HepG2 (cell line): Measurements from ENCODE around the gene UNC13D. TPM values are rescaled to one million over a fixed set of nuclear protein-coding genes. Genes with fewer than 3 reads are reported as not detected.

Source experiments
- CCAR2 ChIP-seq: fragments of 200-400 bp; formaldehyde crosslinking; optimal IDR thresholded peaks from 2 replicates; pipeline ENCODE3; 2018; ENCODE audit warnings: low read depth, mild to moderate bottlenecking, low read length, moderate library complexity
- FLYWCH1 ChIP-seq: sonication (generic); formaldehyde crosslinking; IDR thresholded peaks from 2 replicates; pipeline ENCODE4 v1.8.1; 2023; ENCODE audit warnings: mild to moderate bottlenecking, missing genetic modification reagents
- HNF1B ChIP-seq: sonication (generic); formaldehyde crosslinking; IDR thresholded peaks from 2 replicates; pipeline ENCODE4 v1.5.1; 2020; ENCODE audit warnings: mild to moderate bottlenecking, moderate library complexity, missing genetic modification reagents
- KDM5A ChIP-seq: fragments of 200-600 bp; sonication (generic); IDR thresholded peaks from 2 replicates; pipeline ENCODE4 v1.7.0; 2018; ENCODE audit warnings: antibody characterized with exemption, mild to moderate bottlenecking, low read length, borderline replicate concordance
- PAF1 ChIP-seq: IDR thresholded peaks from 2 replicates; pipeline ENCODE4 v1.6.1; 2016; ENCODE audit warnings: missing genetic modification reagents, missing compliant biosample characterization
- PBX3 ChIP-seq: sonication (generic); formaldehyde crosslinking; IDR thresholded peaks from 2 replicates; pipeline ENCODE4 v1.8.1; 2023; ENCODE audit warnings: missing genetic modification reagents, inconsistent platforms, borderline replicate concordance
- SAP130 ChIP-seq: IDR thresholded peaks from 2 replicates; pipeline ENCODE4 v1.6.1; 2016; ENCODE audit warnings: low read depth
- SMARCE1 ChIP-seq: fragments of 450-650 bp; IDR thresholded peaks from 2 replicates; pipeline ENCODE4 v1.6.1; 2017; ENCODE audit warnings: borderline replicate concordance
- SMYD3 ChIP-seq: sonication (generic); formaldehyde crosslinking; IDR thresholded peaks from 2 replicates; pipeline ENCODE4 v1.8.1; 2023; ENCODE audit warnings: mild to moderate bottlenecking, missing genetic modification reagents
- SP1 ChIP-seq, 2 experiments: fragments of 450-650 bp in 1 of 2; sonication (generic) in 1 of 2; formaldehyde crosslinking in 1 of 2; IDR thresholded peaks; 2 replicates each; pipeline versions ENCODE4 v1.4.0 to v1.6.1; 2016 to 2020; ENCODE audit warnings: missing genetic modification reagents in 1 of 2
- ZFX ChIP-seq: sonication (generic); formaldehyde crosslinking; IDR thresholded peaks from 2 replicates; pipeline ENCODE4 v1.4.0; 2020; ENCODE audit warnings: mild to moderate bottlenecking, low read depth, missing genetic modification reagents, moderate library complexity
- ZFYVE20 ChIP-seq: sonication (generic); formaldehyde crosslinking; IDR thresholded peaks from 2 replicates; pipeline ENCODE4 v1.8.0; 2023; ENCODE audit warnings: low read depth, mild to moderate bottlenecking, moderate library complexity, missing genetic modification reagents, borderline replicate concordance
- ZNF207 ChIP-seq: fragments of 450-650 bp; IDR thresholded peaks from 2 replicates; pipeline ENCODE4 v1.6.1; 2016; ENCODE audit warnings: antibody characterized with exemption, borderline replicate concordance
- ZNF30 ChIP-seq: sonication (generic); formaldehyde crosslinking; IDR thresholded peaks from 2 replicates; pipeline ENCODE4 v1.5.0; 2020; ENCODE audit warnings: mild to moderate bottlenecking, missing genetic modification reagents
- ZNF33B ChIP-seq: sonication (generic); formaldehyde crosslinking; IDR thresholded peaks from 2 replicates; pipeline ENCODE4 v1.5.1; 2020; ENCODE audit warnings: mild to moderate bottlenecking, missing genetic modification reagents
- ZNF441 ChIP-seq: sonication (generic); formaldehyde crosslinking; IDR thresholded peaks from 2 replicates; pipeline ENCODE4 v1.7.0; 2021; ENCODE audit warnings: missing genetic modification reagents, borderline replicate concordance
- ZNF674 ChIP-seq: sonication (generic); formaldehyde crosslinking; IDR thresholded peaks from 2 replicates; pipeline ENCODE4 v1.5.0; 2020; ENCODE audit warnings: low read depth, mild to moderate bottlenecking, missing genetic modification reagents
- ZNF747 ChIP-seq: sonication (generic); formaldehyde crosslinking; IDR thresholded peaks from 2 replicates; pipeline ENCODE4 v1.8.1; 2023; ENCODE audit warnings: missing genetic modification reagents, mild to moderate bottlenecking, borderline replicate concordance
- ZNF816 ChIP-seq: sonication (generic); formaldehyde crosslinking; IDR thresholded peaks from 2 replicates; pipeline ENCODE4 v1.8.0; 2022; ENCODE audit warnings: missing genetic modification reagents, mild to moderate bottlenecking, borderline replicate concordance
- ZNF891 ChIP-seq: sonication (generic); formaldehyde crosslinking; IDR thresholded peaks from 2 replicates; pipeline ENCODE4 v1.5.0; 2020; ENCODE audit warnings: mild to moderate bottlenecking, missing genetic modification reagents
- polyA plus RNA-seq, 8 experiments: library from polyadenylated mRNA; depleted of rRNA in 3 of 8; stranded (reverse) in 7 of 8; unstranded in 1 of 8; fragments of >200 nt; fragmentation: Illumina TruSeq in 4 of 8; extraction: Trizol in 4 of 8; gene quantifications; 2 replicates each; pipeline versions ENCODE4 v1.2.1 to v1.2.3, GENCODE V29; 2011 to 2016; ENCODE audit warnings: low read depth in 4 of 8, missing spikeins in 1 of 8, mixed read lengths in 1 of 8; ENCODE audit not compliant: insufficient read depth in 1 of 8
- total RNA-seq, 5 experiments: library from RNA; depleted of rRNA; stranded (reverse); fragments of >200 nt; fragmentation: Illumina TruSeq; extraction: Trizol; gene quantifications; 2 replicates each; pipeline ENCODE4 v1.2.3, GENCODE V29; 2016; ENCODE audit warnings: low read depth in 1 of 5
- TF ChIP-seq, protein P1 (sequence below): sonication (generic); formaldehyde crosslinking; IDR thresholded peaks from 2 replicates; pipeline ENCODE4 v1.4.0; 2020; ENCODE audit warnings: missing genetic modification reagents

UNC13D gene
- total and polyA plus RNA-seq, 2 of the 13 experiments (the other 11 are each of a cell fraction or from before 2014, with no cell fraction given) = 29.7 to 42.7 TPM

DNA sequence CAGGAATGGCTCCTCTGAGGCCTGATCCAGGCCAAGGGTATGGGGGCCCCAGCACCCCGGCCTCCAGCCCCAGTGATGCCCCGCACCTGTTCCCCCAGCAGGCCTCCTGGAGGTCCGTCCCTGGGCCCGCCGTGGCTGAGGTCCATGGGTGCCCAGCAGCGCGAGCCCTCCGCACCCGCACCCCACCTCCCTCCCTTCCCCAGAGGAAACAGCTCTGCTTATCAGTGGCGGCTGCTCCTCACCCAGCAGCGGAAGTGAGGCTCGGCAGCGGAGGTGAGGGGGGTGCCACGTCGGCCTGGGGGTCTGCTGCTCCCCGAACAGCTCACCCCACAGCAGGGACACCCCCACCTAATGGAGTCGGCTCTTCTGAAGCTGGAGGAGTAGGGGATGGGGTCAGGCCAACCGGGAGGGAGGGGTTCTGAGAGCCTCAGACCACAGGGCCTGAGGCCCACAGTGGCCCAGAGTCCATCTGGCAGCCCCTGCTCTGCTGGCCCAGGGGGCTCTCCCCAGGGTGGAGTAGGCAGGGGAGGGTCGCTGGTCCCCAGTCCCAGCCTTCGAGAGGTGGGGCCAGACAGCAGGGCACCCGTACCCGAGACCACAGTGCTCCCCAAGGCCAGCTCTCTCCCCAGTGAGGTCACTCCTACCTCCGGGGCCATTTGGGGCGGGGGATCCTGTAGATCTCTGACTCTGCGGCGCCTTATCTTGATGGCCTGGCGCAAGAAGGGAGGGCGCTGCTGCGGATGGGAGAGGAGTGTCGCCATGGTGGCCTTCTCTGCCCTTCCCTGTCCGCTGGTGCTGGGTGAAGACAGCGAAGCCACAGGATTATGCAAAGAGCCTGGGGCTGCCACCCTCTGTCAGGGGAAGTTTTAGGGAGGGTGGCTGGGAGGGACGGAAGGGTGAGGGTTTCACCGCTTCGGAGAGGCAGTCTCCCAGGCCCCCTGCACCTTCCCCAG, at the start of gene UNC13D (continued):
- peak; percentile 33; the same call in 1 of the 2 replicates for TF ChIP-seq HNF1B (CRISPR knock-in tag)
- no peak for TF ChIP-seq KDM5A
- no peak; the same call in 1 of the 2 replicates for TF ChIP-seq ZNF441
- no peak for TF ChIP-seq PBX3 (CRISPR knock-in tag)
- peak; percentile 90 for TF ChIP-seq ZNF891 (CRISPR knock-in tag)
- no peak for TF ChIP-seq ZNF30 (CRISPR knock-in tag)
- no peak for TF ChIP-seq SP1 (IDR thresholded peaks at IDR 0.05)
- no peak for TF ChIP-seq SP1 (CRISPR knock-in tag; IDR thresholded peaks at IDR 0.05)
- no peak for TF ChIP-seq SMYD3 (CRISPR knock-in tag)
- TF ChIP-seq ZNF747 (CRISPR knock-in tag) = 0 out of 2 replicates have a peak, but pooled peaks have one; percentile 39
- TF ChIP-seq SMARCE1 = no peak
- no peak for TF ChIP-seq CCAR2
- TF ChIP-seq ZNF33B (CRISPR knock-in tag) = peak; percentile 64; the same call in 1 of the 2 replicates
- no peak for TF ChIP-seq ZNF674 (CRISPR knock-in tag)
- no peak for TF ChIP-seq ZFYVE20
- peak; percentile 89; the same call in 1 of the 2 replicates for TF ChIP-seq ZNF816 (CRISPR knock-in tag)
- peak; percentile 60 for TF ChIP-seq SAP130 (CRISPR knock-in tag)
- no peak for TF ChIP-seq PAF1 (CRISPR knock-in tag)
- TF ChIP-seq ZFX = peak; percentile 73; the same call in 1 of the 2 replicates
- no peak for TF ChIP-seq ZNF207
- TF ChIP-seq FLYWCH1 = no peak
- TF ChIP-seq, protein P1, sequence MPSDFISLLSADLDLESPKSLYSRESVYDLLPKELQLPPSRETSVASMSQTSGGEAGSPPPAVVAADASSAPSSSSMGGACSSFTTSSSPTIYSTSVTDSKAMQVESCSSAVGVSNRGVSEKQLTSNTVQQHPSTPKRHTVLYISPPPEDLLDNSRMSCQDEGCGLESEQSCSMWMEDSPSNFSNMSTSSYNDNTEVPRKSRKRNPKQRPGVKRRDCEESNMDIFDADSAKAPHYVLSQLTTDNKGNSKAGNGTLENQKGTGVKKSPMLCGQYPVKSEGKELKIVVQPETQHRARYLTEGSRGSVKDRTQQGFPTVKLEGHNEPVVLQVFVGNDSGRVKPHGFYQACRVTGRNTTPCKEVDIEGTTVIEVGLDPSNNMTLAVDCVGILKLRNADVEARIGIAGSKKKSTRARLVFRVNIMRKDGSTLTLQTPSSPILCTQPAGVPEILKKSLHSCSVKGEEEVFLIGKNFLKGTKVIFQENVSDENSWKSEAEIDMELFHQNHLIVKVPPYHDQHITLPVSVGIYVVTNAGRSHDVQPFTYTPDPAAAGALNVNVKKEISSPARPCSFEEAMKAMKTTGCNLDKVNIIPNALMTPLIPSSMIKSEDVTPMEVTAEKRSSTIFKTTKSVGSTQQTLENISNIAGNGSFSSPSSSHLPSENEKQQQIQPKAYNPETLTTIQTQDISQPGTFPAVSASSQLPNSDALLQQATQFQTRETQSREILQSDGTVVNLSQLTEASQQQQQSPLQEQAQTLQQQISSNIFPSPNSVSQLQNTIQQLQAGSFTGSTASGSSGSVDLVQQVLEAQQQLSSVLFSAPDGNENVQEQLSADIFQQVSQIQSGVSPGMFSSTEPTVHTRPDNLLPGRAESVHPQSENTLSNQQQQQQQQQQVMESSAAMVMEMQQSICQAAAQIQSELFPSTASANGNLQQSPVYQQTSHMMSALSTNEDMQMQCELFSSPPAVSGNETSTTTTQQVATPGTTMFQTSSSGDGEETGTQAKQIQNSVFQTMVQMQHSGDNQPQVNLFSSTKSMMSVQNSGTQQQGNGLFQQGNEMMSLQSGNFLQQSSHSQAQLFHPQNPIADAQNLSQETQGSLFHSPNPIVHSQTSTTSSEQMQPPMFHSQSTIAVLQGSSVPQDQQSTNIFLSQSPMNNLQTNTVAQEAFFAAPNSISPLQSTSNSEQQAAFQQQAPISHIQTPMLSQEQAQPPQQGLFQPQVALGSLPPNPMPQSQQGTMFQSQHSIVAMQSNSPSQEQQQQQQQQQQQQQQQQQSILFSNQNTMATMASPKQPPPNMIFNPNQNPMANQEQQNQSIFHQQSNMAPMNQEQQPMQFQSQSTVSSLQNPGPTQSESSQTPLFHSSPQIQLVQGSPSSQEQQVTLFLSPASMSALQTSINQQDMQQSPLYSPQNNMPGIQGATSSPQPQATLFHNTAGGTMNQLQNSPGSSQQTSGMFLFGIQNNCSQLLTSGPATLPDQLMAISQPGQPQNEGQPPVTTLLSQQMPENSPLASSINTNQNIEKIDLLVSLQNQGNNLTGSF (CRISPR knock-in tag) = no peak; the same call in 1 of the 2 replicates
